ENCODE measurements around the gene SMARCD3.

SMARCD3 gene

GRCh38 chr7:151244196-151244840, 4.2 kb downstream of the SMARCD3 start:
- H3K9me3 ChIP-seq: no peaks in the 10 kb centered on the region
- no peak for TF ChIP-seq Cebpa-rat (IDR thresholded peaks at IDR 0.05)
- H3K4me3 ChIP-seq: peak overlapping the region; percentile 65
- H3K36me3 ChIP-seq: peaks cover 12% of the 10 kb centered on the region
- no peak overlapping the region for H3K9ac ChIP-seq
- H4K20me1 ChIP-seq: peaks cover 55% of the 10 kb centered on the region
- peaks cover 56% of the 10 kb centered on the region for H3K4me1 ChIP-seq
- peaks cover 57% of the 10 kb centered on the region for H3K27me3 ChIP-seq
- H3K27ac ChIP-seq: no peak overlapping the region
- peak overlapping the region; percentile 87 for H3K4me2 ChIP-seq

GRCh38 chr7:151243408-151244195, 4.9 kb downstream of the SMARCD3 start:
- H3K4me1 ChIP-seq: peaks cover 49% of the 10 kb centered on the region
- H3K4me3 ChIP-seq: peak overlapping the region; percentile 30; the same call in 1 of the 2 replicates

GRCh38 chr7:151243045-151243349, 5.5 kb downstream of the SMARCD3 start:
- Histone ChIP-seq H3K27me3 (peaks cover 44% of the 10 kb centered on the region), H3K36me3 (peaks cover 25% of the 10 kb centered on the region), H3K4me3 (peak overlapping the region; percentile 30; the same call in 1 of the 2 replicates), H3K4me2 (peak overlapping the region; percentile 87), H3K4me1 (peaks cover 45% of the 10 kb centered on the region), H4K20me1 (peaks cover 57% of the 10 kb centered on the region), H3K9ac (no peak overlapping the region), H3K9me3 (no peaks in the 10 kb centered on the region), H3K27ac (no peak overlapping the region)
- 0 out of 2 replicates have a peak, but pooled peaks have one; percentile 2 for TF ChIP-seq Cebpa-rat (IDR thresholded peaks at IDR 0.05)

More at GRCh38 chr7:151243408-151244195, 4.9 kb downstream of the SMARCD3 start:
- Histone ChIP-seq H3K36me3 (peaks cover 19% of the 10 kb centered on the region), H3K9me3 (no peaks in the 10 kb centered on the region), H3K4me2 (peak overlapping the region; percentile 87), H3K27me3 (peaks cover 50% of the 10 kb centered on the region), H3K9ac (no peak overlapping the region), H3K27ac (no peak overlapping the region), H4K20me1 (peaks cover 56% of the 10 kb centered on the region)
- TF ChIP-seq Cebpa-rat (IDR thresholded peaks at IDR 0.05): no peak

GRCh38 chr7:151242159-151243044, 6.1 kb downstream of the SMARCD3 start:
- H3K9me3 ChIP-seq: no peaks in the 10 kb centered on the region
- H3K9ac ChIP-seq: no peak overlapping the region
- no peak overlapping the region for H3K27ac ChIP-seq
- H3K36me3 ChIP-seq: peaks cover 31% of the 10 kb centered on the region
- peaks cover 38% of the 10 kb centered on the region for H3K27me3 ChIP-seq
- peaks cover 57% of the 10 kb centered on the region for H4K20me1 ChIP-seq
- H3K4me1 ChIP-seq: peaks cover 39% of the 10 kb centered on the region
- TF ChIP-seq Cebpa-rat (IDR thresholded peaks at IDR 0.05): peak; percentile 55; the same call in 1 of the 2 replicates
- peak overlapping the region; percentile 87 for H3K4me2 ChIP-seq
- 0 out of 2 replicates have a peak overlapping the region, but pooled peaks have one; percentile 30 for H3K4me3 ChIP-seq

GRCh38 chr7:151241755-151242096, 6.8 kb downstream of the SMARCD3 start:
- H3K4me1 ChIP-seq: peaks cover 35% of the 10 kb centered on the region
- H3K36me3 ChIP-seq: peaks cover 37% of the 10 kb centered on the region
- H3K9me3 ChIP-seq: no peaks in the 10 kb centered on the region
- peaks cover 31% of the 10 kb centered on the region for H3K27me3 ChIP-seq
- no peak overlapping the region for H3K27ac ChIP-seq
- H3K4me3 ChIP-seq: no peak overlapping the region
- no peak overlapping the region for H3K9ac ChIP-seq
- peaks cover 57% of the 10 kb centered on the region for H4K20me1 ChIP-seq
- TF ChIP-seq Cebpa-rat (IDR thresholded peaks at IDR 0.05): no peak
- H3K4me2 ChIP-seq: no peak overlapping the region

- peaks cover 43% of the 10 kb centered on the region for H3K36me3 ChIP-seq
- no peak overlapping the region for H3K9ac ChIP-seq
Observed at GRCh38 chr7:151240942-151241754, 7.3 kb downstream of the SMARCD3 start.

GRCh38 chr7:151240536-151240935, 8.0 kb downstream of the SMARCD3 start:
- H3K4me1 ChIP-seq: peaks cover 33% of the 10 kb centered on the region
- H3K9me3 ChIP-seq: no peaks in the 10 kb centered on the region
- H3K27me3 ChIP-seq: peaks cover 19% of the 10 kb centered on the region
- H3K4me3 ChIP-seq: no peak overlapping the region
- H3K4me2 ChIP-seq: no peak overlapping the region
- peaks cover 49% of the 10 kb centered on the region for H3K36me3 ChIP-seq
- no peak overlapping the region for H3K9ac ChIP-seq
- peaks cover 59% of the 10 kb centered on the region for H4K20me1 ChIP-seq
- no peak overlapping the region for H3K27ac ChIP-seq
- TF ChIP-seq Cebpa-rat (IDR thresholded peaks at IDR 0.05): no peak

More at GRCh38 chr7:151240942-151241754, 7.3 kb downstream of the SMARCD3 start:
- Histone ChIP-seq H3K4me3 (no peak overlapping the region), H3K4me1 (peaks cover 35% of the 10 kb centered on the region), H3K9me3 (no peaks in the 10 kb centered on the region), H3K27ac (no peak overlapping the region), H3K4me2 (no peak overlapping the region), H3K27me3 (peaks cover 26% of the 10 kb centered on the region), H4K20me1 (peaks cover 57% of the 10 kb centered on the region)
- no peak for TF ChIP-seq Cebpa-rat (IDR thresholded peaks at IDR 0.05)

GRCh38 chr7:151239837-151240459, 8.5 kb downstream of the SMARCD3 start:
- no peak for TF ChIP-seq Cebpa-rat (IDR thresholded peaks at IDR 0.05)
- peaks cover 27% of the 10 kb centered on the region for H3K4me1 ChIP-seq
- no peaks in the 10 kb centered on the region for H3K9me3 ChIP-seq
- H3K4me3 ChIP-seq: no peak overlapping the region
- H3K4me2 ChIP-seq: no peak overlapping the region
- no peak overlapping the region for H3K9ac ChIP-seq
- peaks cover 60% of the 10 kb centered on the region for H4K20me1 ChIP-seq
- H3K27ac ChIP-seq: no peak overlapping the region
- peaks cover 55% of the 10 kb centered on the region for H3K36me3 ChIP-seq
- H3K27me3 ChIP-seq: peaks cover 14% of the 10 kb centered on the region

Data from BLaER1 (cell line).